DLD1 (cell line): Measurements from ENCODE around the gene KLHDC9.
"Not testable (repeated sequence)": the region's sequence is repeated elsewhere in the genome, so short reads cannot be mapped to it uniquely, and the experiment has no call there.

Experiments
- in situ Hi-C: cut with HindIII; loops from 2 replicates; pipeline ENCODE4 v1.10.0; 2017; ENCODE audit warnings: low sequenced_read_pairs

The KLHDC9 gene

GRCh38 chr1:161098210-161099068 is at the start of gene KLHDC9:
Gene KLHDC9 (plus strand): TSS chr1:161098361. CDS start chr1:161098536, 175 bp downstream.
- in situ Hi-C loops, result no loop called here

- in situ Hi-C loops, result no loop called here
Measured at GRCh38 chr1:161048949-161049722, 49.0 kb upstream of the KLHDC9 start.

- in situ Hi-C loops, result no loop called here
Measured at GRCh38 chr1:161051219-161051618, 46.9 kb upstream of the KLHDC9 start.

- in situ Hi-C loops, result no loop called here
Measured at GRCh38 chr1:161052899-161053298, 45.3 kb upstream of the KLHDC9 start.

GRCh38 chr1:161054232-161054631 is 43.9 kb upstream of the KLHDC9 start:
- in situ Hi-C loops, result no loop called here

- in situ Hi-C loops, result no loop called here
Measured at GRCh38 chr1:161054805-161055204, 43.4 kb upstream of the KLHDC9 start.

- in situ Hi-C loops, result no loop called here
Measured at GRCh38 chr1:161059293-161059692, 38.9 kb upstream of the KLHDC9 start.

- in situ Hi-C loops, result no loop called here
Measured at GRCh38 chr1:161061419-161061818, 36.7 kb upstream of the KLHDC9 start.

- in situ Hi-C loops, result not testable (repeated sequence)
Measured at GRCh38 chr1:161063936-161064335, 34.2 kb upstream of the KLHDC9 start.

- in situ Hi-C loops, result not testable (repeated sequence)
Measured at GRCh38 chr1:161065681-161066080, 32.5 kb upstream of the KLHDC9 start.

GRCh38 chr1:161066694-161067093 is 31.5 kb upstream of the KLHDC9 start:
- in situ Hi-C loops, result no loop called here

GRCh38 chr1:161068306-161069234 is 29.6 kb upstream of the KLHDC9 start:
- in situ Hi-C loops, result no loop called here

- in situ Hi-C loops, result no loop called here
Measured at GRCh38 chr1:161069241-161069640, 28.9 kb upstream of the KLHDC9 start.

- in situ Hi-C loops, result no loop called here
Measured at GRCh38 chr1:161069731-161070270, 28.4 kb upstream of the KLHDC9 start, which contains the start of gene ARHGAP30. Gene ARHGAP30 (minus strand): TSS chr1:161069891. CDS start chr1:161069624, 267 bp downstream.

- in situ Hi-C loops, result no loop called here
Measured at GRCh38 chr1:161070761-161071160, 27.4 kb upstream of the KLHDC9 start.

- in situ Hi-C loops, result no loop called here
Measured at GRCh38 chr1:161071886-161072371, 26.2 kb upstream of the KLHDC9 start.

GRCh38 chr1:161072751-161073449 is 25.3 kb upstream of the KLHDC9 start:
- in situ Hi-C loops, result no loop called here

GRCh38 chr1:161073474-161074121 is 24.6 kb upstream of the KLHDC9 start:
- in situ Hi-C loops, result no loop called here

- in situ Hi-C loops, result no loop called here
Measured at GRCh38 chr1:161074676-161075368, 23.3 kb upstream of the KLHDC9 start.
